Limb (tissue), 2 donors: ENCODE data around the gene RIN1.
"Not testable (repeated sequence)": the region's sequence is repeated elsewhere in the genome, so short reads cannot be mapped to it uniquely, and the experiment has no call there.

ENCODE experiments used
- DNase-seq, 2 donors: peaks; one replicate each; pipeline ENCODE4 v3.0.0-alpha.2; 2016; ENCODE audit errors: extremely low spot score in 2 of 2

RIN1 gene

GRCh38 chr11:66360406-66361073, 24.3 kb upstream of the RIN1 start:
- DNase-seq, result no peak

- DNase-seq, result no peak
Observed at GRCh38 chr11:66359662-66360087, 23.4 kb upstream of the RIN1 start.

GRCh38 chr11:66350560-66351235, 14.5 kb upstream of the RIN1 start:
- DNase-seq, result not testable (repeated sequence)

GRCh38 chr11:66349084-66349386, 12.8 kb upstream of the RIN1 start:
- no peak for DNase-seq

GRCh38 chr11:66347425-66348276, 11.4 kb upstream of the RIN1 start, which contains the start of gene B4GAT1:
B4GAT1 (minus strand) TSS chr11:66347629; CDS start chr11:66347545, 84 bp downstream.
- DNase-seq, result peak; percentile 80 to 91

GRCh38 chr11:66346476-66347424, 10.5 kb upstream of the RIN1 start:
- no peak for DNase-seq

- no peak for DNase-seq
Observed at GRCh38 chr11:66345316-66345649, 9.0 kb upstream of the RIN1 start.

GRCh38 chr11:66344550-66345315, 8.5 kb upstream of the RIN1 start, which contains the start of gene BRMS1:
BRMS1 (minus strand) TSS chr11:66345104; CDS start chr11:66342234, 2,870 bp downstream.
- DNase-seq, result peak; percentile 97

GRCh38 chr11:66343176-66343575, 6.9 kb upstream of the RIN1 start:
- DNase-seq, result no peak

- DNase-seq, result no peak
Observed at GRCh38 chr11:66341502-66342126, 5.4 kb upstream of the RIN1 start.

GRCh38 chr11:66340596-66341501, 4.6 kb upstream of the RIN1 start:
- no peak for DNase-seq

- DNase-seq, result no peak
Observed at GRCh38 chr11:66339686-66340483, 3.7 kb upstream of the RIN1 start.

GRCh38 chr11:66339162-66339675, 3.0 kb upstream of the RIN1 start:
- DNase-seq, result no peak

- DNase-seq, result no peak
Observed at GRCh38 chr11:66338276-66339161, 2.3 kb upstream of the RIN1 start.

GRCh38 chr11:66337103-66337899, 1.1 kb upstream of the RIN1 start:
- no peak for DNase-seq
